Naive B cell (primary cell): ENCODE data around the gene TPPP. TPM values are rescaled to one million over a fixed set of nuclear protein-coding genes. Genes with fewer than 3 reads are reported as not detected.
"Not testable (repeated sequence)": the region's sequence is repeated elsewhere in the genome, so short reads cannot be mapped to it uniquely, and the experiment has no call there.

Experiments used
- ATAC-seq, 2 donors: fragments of 150-1000 bp; cut with Tn5 transposase; 2 replicates each; pipeline ENCODE4 v1.10.0; 2021; ENCODE audit warnings: low read depth in 2 of 2, mild to moderate bottlenecking in 2 of 2, moderate library complexity in 2 of 2
- DNase-seq: peaks from one replicate; pipeline ENCODE4 v3.0.0; 2022
- H3K27ac Mint-ChIP-seq, 6 donors: one replicate each; pipeline ENCODE4 v1.8.0; 2020 to 2022; ENCODE audit warnings: mild to moderate bottlenecking in 6 of 6, mixed read lengths in 6 of 6, moderate library complexity in 5 of 6, inconsistent platforms in 2 of 6
- H3K27me3 Mint-ChIP-seq, 3 donors: one replicate each; pipeline ENCODE4 v1.8.0; 2021 to 2022; ENCODE audit warnings: mixed read lengths in 3 of 3, mild to moderate bottlenecking in 1 of 3
- H3K36me3 Mint-ChIP-seq, 2 donors: one replicate each; pipeline ENCODE4 v1.8.0; 2020 to 2022; ENCODE audit warnings: mixed read lengths in 2 of 2, inconsistent platforms in 1 of 2, mild to moderate bottlenecking in 1 of 2
- H3K4me1 Mint-ChIP-seq, 3 donors: one replicate each; pipeline ENCODE4 v1.8.0; 2020 to 2022; ENCODE audit warnings: mixed read lengths in 3 of 3, inconsistent platforms in 1 of 3, mild to moderate bottlenecking in 1 of 3, moderate library complexity in 1 of 3
- H3K4me3 Mint-ChIP-seq, 8 donors: one replicate each; pipeline ENCODE4 v1.8.0; 2020 to 2022; ENCODE audit warnings: mild to moderate bottlenecking in 8 of 8, mixed read lengths in 8 of 8, moderate library complexity in 8 of 8, inconsistent platforms in 2 of 8
- H3K9me3 Mint-ChIP-seq, 7 donors: one replicate each; pipeline ENCODE4 v1.8.0; 2020 to 2022; ENCODE audit warnings: mixed read lengths in 7 of 7, mild to moderate bottlenecking in 5 of 7, inconsistent platforms in 2 of 7, moderate library complexity in 1 of 7
- polyA plus RNA-seq, 6 donors: library from polyadenylated mRNA; unstranded; fragments of 300-500 nt; fragmentation: Illumina TruSeq; gene quantifications; one replicate each; pipeline ENCODE4 v1.2.3, GENCODE V29; 2021; ENCODE audit warnings: low read depth in 6 of 6

The TPPP gene
- polyA plus RNA-seq, 6 donors from 2014 or later, result 0.11 TPM; not detected in 5

DNA sequence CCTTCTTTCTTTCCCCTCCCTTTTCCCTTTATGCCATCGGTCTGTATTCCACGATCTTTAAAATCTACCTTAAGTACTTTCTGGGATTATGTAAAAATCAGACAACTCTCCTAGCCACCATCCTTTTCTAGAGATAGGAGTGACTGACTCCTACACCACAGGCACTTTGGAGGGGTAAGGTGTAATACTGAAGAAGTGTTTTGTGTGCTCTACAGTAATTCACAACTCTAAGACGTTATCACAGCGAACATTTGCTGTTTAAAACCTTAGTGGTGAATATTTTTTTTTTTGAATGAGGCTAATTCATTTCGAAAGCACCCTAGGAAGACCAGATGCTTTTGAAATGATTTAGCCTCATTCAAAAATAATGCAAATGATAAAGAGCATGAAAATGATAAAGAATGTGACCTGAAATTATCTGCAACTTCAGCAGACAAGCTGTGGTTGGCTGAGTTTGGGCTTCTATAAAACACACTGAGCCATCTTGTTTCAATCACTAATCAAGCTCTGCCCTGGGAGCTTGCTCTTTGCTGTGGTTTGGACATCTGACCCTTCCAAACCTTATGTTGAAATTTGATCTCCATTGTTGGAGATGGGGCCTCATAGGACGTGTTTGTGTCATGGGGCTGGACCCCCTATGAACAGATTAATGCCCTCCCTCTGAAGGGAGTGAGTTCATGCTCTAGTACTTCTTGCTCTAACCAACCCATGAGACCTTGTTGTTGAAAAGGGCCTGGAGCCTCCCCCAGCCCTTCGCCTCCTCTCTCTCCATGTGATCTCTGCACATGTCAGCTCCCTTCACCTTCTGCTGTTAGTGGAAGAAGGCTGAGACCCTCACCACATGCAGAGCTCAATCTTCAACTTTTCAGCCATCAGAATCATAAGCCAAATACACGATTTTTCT is 21.3 kb upstream of the TPPP start:
- H3K27ac Mint-ChIP-seq, H3K4me3 Mint-ChIP-seq, H3K4me1 Mint-ChIP-seq, ATAC-seq, DNase-seq: not testable (repeated sequence)
- Mint-ChIP-seq H3K9me3 (peaks cover 10 to 25% (median 18%) of the 10 kb centered on the region in 7 donors), H3K36me3 (peaks cover 1 to 23% of the 10 kb centered on the region in 2 donors), H3K27me3 (peaks cover 30 to 52% (median 45%) of the 10 kb centered on the region in 3 donors)

DNA sequence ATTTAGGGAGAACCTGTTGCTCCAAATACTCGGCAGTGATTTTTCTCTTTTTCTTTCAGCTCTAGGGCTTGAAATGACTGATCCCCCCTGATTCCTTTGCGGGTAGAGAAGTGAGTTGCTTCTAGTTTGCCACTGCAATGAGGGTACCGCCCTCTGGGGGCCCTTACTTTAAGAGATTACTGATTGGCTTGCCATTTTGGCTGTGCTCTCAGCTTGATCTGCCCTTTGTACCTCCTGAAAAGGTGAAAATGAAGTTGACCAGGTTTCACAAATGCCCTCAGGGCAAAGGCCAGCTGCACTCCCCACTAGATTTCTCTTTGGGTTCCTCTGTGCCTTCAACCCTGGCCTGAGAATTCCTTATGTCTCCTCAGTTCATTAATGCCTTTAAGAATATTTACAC is 20.5 kb upstream of the TPPP start:
- Mint-ChIP-seq H3K9me3 (peaks cover 7 to 18% (median 12%) of the 10 kb centered on the region in 7 donors), H3K27me3 (peaks cover 30 to 49% (median 42%) of the 10 kb centered on the region in 3 donors), H3K36me3 (peaks cover 0 to 16% of the 10 kb centered on the region in 2 donors)
- DNase-seq, ATAC-seq, H3K4me3 Mint-ChIP-seq, H3K4me1 Mint-ChIP-seq, H3K27ac Mint-ChIP-seq: not testable (repeated sequence)

DNA sequence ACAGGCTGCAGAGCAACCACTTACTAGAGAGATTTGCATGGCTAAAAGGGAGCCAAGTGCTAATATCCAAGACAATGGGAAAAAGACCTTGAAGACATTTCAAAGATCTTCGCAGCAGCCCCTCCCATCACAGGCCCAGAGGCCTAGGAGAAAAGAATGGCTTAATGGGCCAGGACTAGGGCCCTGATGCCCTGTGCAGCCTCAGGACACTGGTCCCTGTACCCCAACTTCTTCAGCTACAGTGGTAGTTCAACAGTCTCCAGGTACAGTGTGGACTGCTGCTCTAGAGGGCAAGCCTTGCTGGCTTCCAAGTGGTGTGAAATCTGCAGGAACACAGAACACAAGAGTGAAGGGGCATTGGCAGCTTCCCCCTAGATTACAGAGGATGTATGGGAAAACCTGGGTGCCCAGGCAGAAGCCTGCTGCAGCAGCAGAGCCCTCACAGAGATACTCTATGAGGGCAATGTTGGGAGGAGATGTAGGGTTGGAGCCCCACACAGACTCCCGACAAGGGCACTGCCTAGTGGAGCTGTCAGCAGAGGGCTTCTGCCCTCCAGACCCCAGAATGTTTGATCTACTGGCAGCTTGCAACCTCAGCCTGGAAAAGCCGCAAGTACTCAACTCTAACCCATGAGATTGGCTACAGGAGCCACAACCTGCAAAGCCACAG is 15.8 kb upstream of the TPPP start:
- peaks cover 11 to 22% (median 17%) of the 10 kb centered on the region in 3 donors for H3K27me3 Mint-ChIP-seq
- not testable (repeated sequence) for H3K4me1 Mint-ChIP-seq, H3K27ac Mint-ChIP-seq, H3K9me3 Mint-ChIP-seq, ATAC-seq, DNase-seq, H3K36me3 Mint-ChIP-seq, H3K4me3 Mint-ChIP-seq

DNA sequence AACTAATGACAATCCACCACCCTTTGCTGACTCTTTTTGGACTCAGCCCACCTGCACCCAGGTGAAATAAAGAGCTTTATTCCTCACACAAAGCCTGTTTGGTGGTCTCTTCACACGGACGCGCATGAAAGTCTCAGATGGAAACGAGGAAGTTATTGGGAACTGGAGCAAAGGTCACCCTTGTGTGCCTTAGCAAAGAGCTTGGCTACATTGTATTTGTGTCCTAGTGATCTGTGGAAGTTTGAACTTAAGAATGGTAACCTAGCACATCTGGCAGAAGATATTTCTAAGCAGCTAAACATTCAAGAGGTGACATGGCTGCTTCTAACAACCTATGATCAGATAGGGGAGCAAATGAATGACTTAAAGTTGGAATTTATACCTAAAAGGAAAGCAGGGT is 15.2 kb upstream of the TPPP start:
- not testable (repeated sequence) for H3K9me3 Mint-ChIP-seq

DNA sequence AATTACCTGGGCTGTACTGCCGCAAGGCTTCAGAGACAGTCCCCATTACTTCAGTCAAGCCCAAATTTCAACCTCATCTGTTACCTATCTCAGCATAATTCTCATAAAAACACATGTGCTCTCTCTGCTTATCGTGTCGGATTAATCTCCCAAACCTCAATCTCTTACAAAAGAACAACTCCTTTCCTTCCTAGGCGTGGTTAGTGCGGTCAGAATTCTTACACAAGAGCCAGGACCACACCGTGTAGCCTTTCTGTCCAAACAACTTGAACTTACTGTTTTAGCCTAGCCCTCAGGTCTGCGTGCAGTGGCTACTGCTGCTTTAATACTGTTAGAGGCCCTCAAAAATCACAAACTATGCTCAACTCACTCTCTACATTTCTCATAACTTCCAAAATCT is 13.0 kb upstream of the TPPP start:
- not testable (repeated sequence) for H3K27ac Mint-ChIP-seq, H3K36me3 Mint-ChIP-seq, DNase-seq, H3K9me3 Mint-ChIP-seq, ATAC-seq, H3K4me3 Mint-ChIP-seq, H3K4me1 Mint-ChIP-seq
- peaks cover 5 to 13% (median 6%) of the 10 kb centered on the region in 3 donors for H3K27me3 Mint-ChIP-seq

More for the DNA sequence above, 15.2 kb upstream of the TPPP start:
- H3K27me3 Mint-ChIP-seq, result peaks cover 11 to 22% (median 17%) of the 10 kb centered on the region in 3 donors
- H3K27ac Mint-ChIP-seq, H3K4me1 Mint-ChIP-seq, ATAC-seq, H3K36me3 Mint-ChIP-seq, H3K4me3 Mint-ChIP-seq, DNase-seq: not testable (repeated sequence)

DNA sequence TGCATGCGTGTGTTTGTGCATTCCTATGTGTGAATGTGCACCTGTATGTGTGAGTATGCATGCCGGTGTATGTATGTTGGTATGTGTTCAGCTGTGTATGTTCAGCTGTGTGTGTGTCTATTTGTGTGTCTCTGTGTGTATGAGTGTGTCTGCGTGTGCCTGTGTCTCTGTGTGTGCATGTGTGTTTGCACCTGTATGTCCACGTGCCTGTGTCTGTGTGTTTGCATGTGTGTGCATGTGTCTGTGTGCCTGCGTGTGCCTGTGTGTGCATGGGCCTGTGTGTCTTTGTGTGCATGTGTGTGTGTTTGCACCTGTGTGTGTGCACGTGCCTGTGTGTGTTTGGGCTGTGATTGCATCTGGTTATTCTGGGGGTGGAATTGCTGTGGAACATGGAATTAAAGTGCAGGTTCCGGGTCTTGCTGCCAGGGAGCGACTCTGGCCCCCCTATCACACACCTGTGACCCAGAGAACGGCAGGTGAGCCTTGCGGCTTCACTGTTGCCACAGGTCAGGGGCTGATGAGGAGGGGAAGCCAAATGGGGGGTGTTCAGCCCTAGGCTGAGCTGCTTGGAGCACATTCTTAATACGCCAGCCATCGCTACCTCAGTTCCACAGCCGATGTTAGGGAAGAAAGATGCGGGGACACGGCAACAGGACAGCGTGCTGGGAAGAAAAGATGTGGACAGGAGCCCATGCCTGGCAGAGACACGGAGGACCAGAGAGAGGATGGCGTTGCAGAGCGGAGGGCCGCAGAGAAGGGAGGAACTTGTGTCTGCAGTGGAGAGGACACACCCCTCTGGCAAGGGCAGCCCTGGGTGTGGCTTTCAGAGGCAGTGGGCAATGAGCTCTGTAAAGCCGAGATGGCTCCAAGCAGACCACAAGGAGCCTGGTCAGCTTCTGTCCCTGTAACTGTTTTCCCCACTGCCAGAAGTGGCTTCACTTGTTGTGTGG is 3.9 kb upstream of the TPPP start:
- not testable (repeated sequence) for ATAC-seq, H3K36me3 Mint-ChIP-seq, DNase-seq, H3K4me1 Mint-ChIP-seq, H3K9me3 Mint-ChIP-seq
- peak overlapping the region in 2 of 6 donors; percentile 33 to 49 for H3K27ac Mint-ChIP-seq
- H3K27me3 Mint-ChIP-seq, result peaks cover 8 to 20% (median 11%) of the 10 kb centered on the region in 3 donors
- H3K4me3 Mint-ChIP-seq, result peak overlapping the region in 1 of 8 donors; percentile 0

DNA sequence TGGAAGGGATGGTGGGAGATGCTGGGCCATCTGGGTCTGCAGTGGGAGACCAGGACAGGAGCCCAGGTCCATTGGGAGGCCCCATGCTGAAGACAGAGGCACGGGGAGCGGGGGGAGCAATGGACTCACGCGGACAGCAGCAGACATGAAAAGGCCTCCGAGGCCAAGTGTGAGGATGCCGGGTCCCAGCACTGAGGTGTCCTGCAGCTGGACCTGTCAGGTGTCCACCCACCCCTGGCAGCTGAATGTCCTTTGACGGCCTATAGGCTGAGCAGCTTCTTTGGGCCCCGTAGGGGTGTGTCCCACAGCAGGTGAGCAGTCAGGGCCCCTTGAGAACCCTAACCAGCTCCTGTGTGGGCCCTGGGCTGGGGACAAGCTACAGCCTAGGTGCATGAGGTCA is 3.0 kb upstream of the TPPP start:
- not testable (repeated sequence) for H3K27ac Mint-ChIP-seq, DNase-seq
- peaks cover 8 to 20% (median 11%) of the 10 kb centered on the region in 3 donors for H3K27me3 Mint-ChIP-seq

DNA sequence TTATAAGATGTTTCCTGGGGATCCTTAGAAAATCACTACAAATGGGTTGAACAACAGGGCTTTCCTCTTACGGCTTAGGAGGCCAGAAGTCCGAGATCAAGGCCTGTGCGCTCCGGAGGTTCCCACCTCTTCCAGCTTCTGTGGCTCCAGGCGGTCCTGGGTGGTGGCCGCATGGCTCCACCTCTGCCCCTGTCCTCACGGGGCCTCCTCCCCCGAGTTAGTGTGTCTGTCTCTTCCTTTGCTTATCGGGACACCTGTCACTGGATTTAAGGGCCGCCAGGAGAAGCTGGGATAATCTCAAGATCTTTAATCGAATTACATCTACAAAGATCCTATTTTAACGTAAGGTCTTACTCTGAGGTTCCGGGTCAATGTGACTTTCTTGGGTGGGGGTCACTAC is 2.3 kb upstream of the TPPP start:
- H3K36me3 Mint-ChIP-seq, ATAC-seq, H3K4me3 Mint-ChIP-seq, H3K9me3 Mint-ChIP-seq, H3K4me1 Mint-ChIP-seq, H3K27ac Mint-ChIP-seq, DNase-seq: not testable (repeated sequence)
- H3K27me3 Mint-ChIP-seq, result peaks cover 8 to 20% (median 11%) of the 10 kb centered on the region in 3 donors

More for the DNA sequence above, 3.0 kb upstream of the TPPP start:
- H3K4me3 Mint-ChIP-seq, H3K4me1 Mint-ChIP-seq, H3K9me3 Mint-ChIP-seq, ATAC-seq, H3K36me3 Mint-ChIP-seq: not testable (repeated sequence)

DNA sequence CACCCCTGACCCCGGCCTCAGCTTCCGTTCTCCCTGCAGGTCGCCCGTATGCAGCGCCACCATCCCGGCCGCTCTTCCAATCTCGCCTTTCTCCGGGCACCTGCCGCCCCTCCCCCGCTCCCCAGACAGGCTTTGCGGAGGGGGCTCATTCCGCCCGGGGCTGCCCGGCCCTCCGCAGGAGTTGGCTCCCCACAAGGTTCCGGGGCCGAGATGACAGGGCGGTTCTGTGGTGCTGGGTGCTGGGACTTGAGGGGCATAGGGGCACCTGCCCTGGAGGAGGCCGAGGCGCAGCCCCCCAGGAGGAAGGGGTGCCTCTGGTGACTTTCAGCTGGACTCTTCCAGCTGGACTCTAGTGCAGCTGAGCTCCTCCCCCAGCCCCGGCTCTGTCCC is 885 bp upstream of the TPPP start:
- Mint-ChIP-seq H3K27me3 (peaks cover 5 to 15% (median 11%) of the 10 kb centered on the region in 3 donors), H3K4me3 (peak overlapping the region in 2 of 8 donors; percentile 42 to 65)
- H3K9me3 Mint-ChIP-seq, DNase-seq, H3K27ac Mint-ChIP-seq, H3K36me3 Mint-ChIP-seq, ATAC-seq, H3K4me1 Mint-ChIP-seq: not testable (repeated sequence)

DNA sequence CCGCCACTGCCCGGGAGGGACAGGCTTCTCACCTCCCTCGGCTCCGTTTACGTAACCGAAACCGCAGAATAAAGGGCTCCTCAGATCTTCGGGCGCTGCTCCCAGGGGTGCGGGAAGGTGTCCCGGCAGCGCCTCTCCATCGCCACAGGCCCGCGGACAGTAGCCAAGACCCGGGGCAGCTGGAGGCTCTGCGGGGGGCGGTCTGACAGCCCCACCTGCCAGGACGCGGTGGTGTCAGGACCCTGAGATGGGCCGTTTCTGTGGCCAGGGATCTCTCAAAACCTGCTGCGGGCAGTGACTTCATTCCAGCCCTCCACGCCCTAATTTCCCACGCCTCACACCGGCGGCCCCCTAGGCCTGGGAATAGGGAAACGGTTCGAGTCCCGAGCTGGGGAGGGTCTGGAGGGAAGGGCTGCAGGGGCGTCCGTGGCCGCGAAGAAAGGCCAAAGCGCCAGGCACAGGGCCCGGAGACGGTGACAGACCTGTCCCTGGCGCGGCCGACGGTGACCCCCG is 567 bp downstream of the TPPP start:
- not testable (repeated sequence) for H3K36me3 Mint-ChIP-seq, ATAC-seq, H3K4me1 Mint-ChIP-seq, DNase-seq, H3K27ac Mint-ChIP-seq, H3K9me3 Mint-ChIP-seq
- H3K27me3 Mint-ChIP-seq, result peaks cover 3 to 17% (median 11%) of the 10 kb centered on the region in 3 donors
- peak overlapping the region in 6 of 8 donors; percentile 47 to 79 (median 70) for H3K4me3 Mint-ChIP-seq

DNA sequence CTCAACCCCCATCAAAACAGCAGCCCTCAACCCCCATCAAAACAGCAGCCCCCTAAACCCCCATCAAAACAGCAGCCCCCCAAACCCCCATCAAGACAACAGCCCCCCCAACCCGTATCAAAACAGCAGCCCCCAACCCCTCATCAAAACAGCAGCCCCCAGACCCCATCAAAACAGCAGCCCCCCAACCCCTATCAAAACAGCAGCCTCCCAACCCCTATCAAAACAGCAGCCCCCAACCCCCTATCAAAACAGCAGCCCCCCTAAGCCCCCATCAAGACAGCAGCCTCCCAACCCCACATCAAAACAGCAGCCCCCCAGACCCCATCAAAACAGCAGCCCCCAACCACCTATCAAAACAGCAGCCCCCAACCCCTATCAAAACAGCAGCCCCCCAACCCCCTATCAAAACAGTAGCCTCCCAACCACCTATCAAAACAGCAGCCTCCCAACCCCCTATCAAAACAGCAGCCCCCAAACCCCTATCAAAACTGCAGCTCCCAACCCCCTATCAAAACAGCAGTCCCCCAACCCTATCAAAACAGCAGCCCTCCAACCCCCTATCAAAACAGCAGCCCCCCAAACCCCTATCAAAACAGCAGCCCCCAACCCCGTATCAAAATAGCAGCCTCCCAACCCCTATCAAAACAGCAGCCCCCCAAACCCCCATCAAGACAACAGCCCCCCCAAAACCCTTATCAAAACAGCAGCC is 1.2 kb downstream of the TPPP start:
- no peak for DNase-seq
- H3K4me3 Mint-ChIP-seq, result peak overlapping the region in 7 of 8 donors; percentile 38 to 79 (median 64)
- H3K27ac Mint-ChIP-seq, result no peak overlapping the region
- no peaks in the 10 kb centered on the region for H3K36me3 Mint-ChIP-seq
- peaks cover 0 to 3% (median 0%) of the 10 kb centered on the region in 3 donors for H3K4me1 Mint-ChIP-seq
- H3K27me3 Mint-ChIP-seq, result peaks cover 3 to 11% (median 5%) of the 10 kb centered on the region in 3 donors
- H3K9me3 Mint-ChIP-seq, result no peaks in the 10 kb centered on the region
- no peak for ATAC-seq

DNA sequence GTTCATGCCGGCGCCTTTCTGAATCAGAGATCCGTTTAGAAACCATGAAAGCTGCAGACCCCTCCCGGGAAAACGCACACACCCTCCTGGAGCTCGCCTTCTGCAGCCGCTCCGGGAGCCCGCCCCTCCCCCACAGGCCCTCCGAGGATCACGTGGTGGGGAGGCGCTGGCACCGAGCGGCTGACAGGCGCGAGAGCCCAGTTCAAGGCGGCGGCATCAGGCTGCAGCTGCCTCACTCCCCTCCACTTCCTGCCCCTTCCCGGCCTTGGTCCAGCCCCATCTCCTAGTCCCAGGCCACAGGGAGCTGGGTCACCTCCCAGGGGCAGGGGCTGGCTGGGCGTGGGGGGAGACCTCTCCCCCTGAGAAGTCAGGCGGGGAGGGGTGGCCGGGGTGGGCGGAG is 2.1 kb downstream of the TPPP start:
- H3K36me3 Mint-ChIP-seq, H3K27me3 Mint-ChIP-seq, ATAC-seq, H3K27ac Mint-ChIP-seq, DNase-seq, H3K9me3 Mint-ChIP-seq, H3K4me1 Mint-ChIP-seq, H3K4me3 Mint-ChIP-seq: not testable (repeated sequence)
